ENCODE results near the gene RRP7A. TPM values are rescaled to one million over a fixed set of nuclear protein-coding genes. Genes with fewer than 3 reads are reported as not detected.

The RRP7A gene
- total and polyA plus RNA-seq, 2 of the 13 experiments (the other 11 are each of a cell fraction or from before 2014, with no cell fraction given) = 15.3 to 41.6 TPM

DNA sequence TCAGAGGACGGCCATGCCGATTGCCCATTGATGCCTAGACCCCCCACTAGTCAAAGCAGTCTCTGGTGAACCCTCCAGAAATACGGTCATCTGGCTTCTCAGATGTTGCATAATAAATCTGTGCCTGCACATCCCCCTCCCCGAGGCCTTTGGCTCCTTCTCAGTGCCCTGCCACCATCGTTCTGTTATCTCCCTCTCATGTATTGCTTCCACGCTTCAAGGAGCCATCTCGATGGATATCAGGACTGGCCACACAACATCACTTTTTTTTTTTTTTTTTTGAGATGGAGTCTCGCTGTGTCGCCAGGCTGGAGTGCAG lies 1.6 kb upstream of the RRP7A start (continued):
- TF ChIP-seq ELK4 (CRISPR knock-in tag; IDR thresholded peaks at IDR 0.05; ENCODE audit: borderline replicate concordance) (no peak), ZNF687 (CRISPR knock-in tag; IDR thresholded peaks at IDR 0.05) (peak; percentile 48), MYNN (CRISPR knock-in tag; IDR thresholded peaks at IDR 0.05; ENCODE audit: low read depth) (no peak), CENPT (CRISPR knock-in tag; IDR thresholded peaks at IDR 0.05; ENCODE audit: low read depth) (no peak), CEBPB (IDR thresholded peaks at IDR 0.05; ENCODE audit: borderline replicate concordance, low read depth, low read length) (peak; percentile 58; the same call in 1 of the 2 replicates), CBX1 (IDR thresholded peaks at IDR 0.05; ENCODE audit: low read depth) (no peak), ZNF563 (CRISPR knock-in tag; IDR thresholded peaks at IDR 0.05) (no peak), POGK (CRISPR knock-in tag; conservative IDR thresholded peaks at IDR 0.05) (no peak), POGZ (CRISPR knock-in tag; IDR thresholded peaks at IDR 0.05) (no peak), KLF6 (CRISPR knock-in tag; IDR thresholded peaks at IDR 0.05) (no peak), ZNF720 (CRISPR knock-in tag; IDR thresholded peaks at IDR 0.05) (no peak), TSC22D2 (CRISPR knock-in tag; IDR thresholded peaks at IDR 0.05; ENCODE audit: borderline replicate concordance) (no peak), JUND (CRISPR knock-in tag; IDR thresholded peaks at IDR 0.05) (no peak), REPIN1 (CRISPR knock-in tag; IDR thresholded peaks at IDR 0.05; ENCODE audit: borderline replicate concordance, low read depth) (peak; percentile 22; the same call in 1 of the 2 replicates), ZNF615 (CRISPR knock-in tag; IDR thresholded peaks at IDR 0.05; ENCODE audit: borderline replicate concordance) (no peak), ZNF441 (CRISPR knock-in tag; IDR thresholded peaks at IDR 0.05; ENCODE audit: borderline replicate concordance) (no peak)
- TF ChIP-seq, protein P1, sequence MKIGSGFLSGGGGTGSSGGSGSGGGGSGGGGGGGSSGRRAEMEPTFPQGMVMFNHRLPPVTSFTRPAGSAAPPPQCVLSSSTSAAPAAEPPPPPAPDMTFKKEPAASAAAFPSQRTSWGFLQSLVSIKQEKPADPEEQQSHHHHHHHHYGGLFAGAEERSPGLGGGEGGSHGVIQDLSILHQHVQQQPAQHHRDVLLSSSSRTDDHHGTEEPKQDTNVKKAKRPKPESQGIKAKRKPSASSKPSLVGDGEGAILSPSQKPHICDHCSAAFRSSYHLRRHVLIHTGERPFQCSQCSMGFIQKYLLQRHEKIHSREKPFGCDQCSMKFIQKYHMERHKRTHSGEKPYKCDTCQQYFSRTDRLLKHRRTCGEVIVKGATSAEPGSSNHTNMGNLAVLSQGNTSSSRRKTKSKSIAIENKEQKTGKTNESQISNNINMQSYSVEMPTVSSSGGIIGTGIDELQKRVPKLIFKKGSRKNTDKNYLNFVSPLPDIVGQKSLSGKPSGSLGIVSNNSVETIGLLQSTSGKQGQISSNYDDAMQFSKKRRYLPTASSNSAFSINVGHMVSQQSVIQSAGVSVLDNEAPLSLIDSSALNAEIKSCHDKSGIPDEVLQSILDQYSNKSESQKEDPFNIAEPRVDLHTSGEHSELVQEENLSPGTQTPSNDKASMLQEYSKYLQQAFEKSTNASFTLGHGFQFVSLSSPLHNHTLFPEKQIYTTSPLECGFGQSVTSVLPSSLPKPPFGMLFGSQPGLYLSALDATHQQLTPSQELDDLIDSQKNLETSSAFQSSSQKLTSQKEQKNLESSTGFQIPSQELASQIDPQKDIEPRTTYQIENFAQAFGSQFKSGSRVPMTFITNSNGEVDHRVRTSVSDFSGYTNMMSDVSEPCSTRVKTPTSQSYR (CRISPR knock-in tag; IDR thresholded peaks at IDR 0.05; ENCODE audit: borderline replicate concordance) = peak; percentile 70; the same call in 1 of the 2 replicates
- TF ChIP-seq, protein P2, sequence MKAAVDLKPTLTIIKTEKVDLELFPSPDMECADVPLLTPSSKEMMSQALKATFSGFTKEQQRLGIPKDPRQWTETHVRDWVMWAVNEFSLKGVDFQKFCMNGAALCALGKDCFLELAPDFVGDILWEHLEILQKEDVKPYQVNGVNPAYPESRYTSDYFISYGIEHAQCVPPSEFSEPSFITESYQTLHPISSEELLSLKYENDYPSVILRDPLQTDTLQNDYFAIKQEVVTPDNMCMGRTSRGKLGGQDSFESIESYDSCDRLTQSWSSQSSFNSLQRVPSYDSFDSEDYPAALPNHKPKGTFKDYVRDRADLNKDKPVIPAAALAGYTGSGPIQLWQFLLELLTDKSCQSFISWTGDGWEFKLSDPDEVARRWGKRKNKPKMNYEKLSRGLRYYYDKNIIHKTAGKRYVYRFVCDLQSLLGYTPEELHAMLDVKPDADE (CRISPR knock-in tag; IDR thresholded peaks at IDR 0.05) = no peak
